Activated T-helper 1 cell treated with anti-CD3 and anti-CD28 coated beads, Interleukin-2, amount 50 U/mL, for 16 hours (primary cell): Measurements from ENCODE around the gene PRKAR2B.
"Not testable (repeated sequence)": the region's sequence is repeated elsewhere in the genome, so short reads cannot be mapped to it uniquely, and the experiment has no call there.

Experiments used
- DNase-seq, 2 donors: peaks; one replicate each; pipeline ENCODE4 v3.0.0-alpha.2; 2020; ENCODE audit warnings: low read depth in 1 of 2, low spot score in 1 of 2

PRKAR2B gene

GRCh38 chr7:107047902-107048782, 3.6 kb downstream of the PRKAR2B start:
- DNase-seq, result no peak

DNA sequence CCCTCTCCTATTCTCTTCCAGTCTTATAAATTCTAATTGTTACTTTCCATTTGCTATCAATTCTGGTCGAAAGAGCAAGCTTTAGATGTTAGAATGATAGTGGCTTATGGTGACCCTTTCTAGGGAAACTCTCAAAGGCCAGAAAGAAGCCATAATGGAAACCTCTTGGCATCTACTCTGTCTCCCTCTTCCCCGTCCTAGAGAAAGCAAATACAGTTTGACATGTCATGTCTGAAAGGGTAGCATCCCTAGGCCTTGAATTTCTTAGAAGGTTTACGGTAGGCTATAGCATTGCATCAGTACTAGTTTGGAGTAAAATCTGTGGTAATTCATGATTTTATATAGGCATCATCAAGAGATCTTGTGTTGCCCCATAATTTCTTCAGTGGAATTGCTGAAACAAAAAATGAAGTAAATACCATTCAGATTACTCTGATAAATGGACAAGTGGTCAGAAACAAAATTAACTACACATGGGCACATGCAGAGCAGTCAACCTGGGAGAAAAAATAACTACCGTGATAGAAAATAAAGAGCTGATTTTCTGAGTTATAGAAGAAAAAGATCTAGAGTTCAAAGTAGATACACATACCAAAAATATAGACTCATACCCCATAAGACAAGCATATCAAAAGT, 4.4 kb downstream of the PRKAR2B start:
- no peak for DNase-seq

GRCh38 chr7:107049480-107049879, 5.0 kb downstream of the PRKAR2B start:
- no peak for DNase-seq

GRCh38 chr7:107049971-107050532, 5.5 kb downstream of the PRKAR2B start:
- DNase-seq, result no peak

DNA sequence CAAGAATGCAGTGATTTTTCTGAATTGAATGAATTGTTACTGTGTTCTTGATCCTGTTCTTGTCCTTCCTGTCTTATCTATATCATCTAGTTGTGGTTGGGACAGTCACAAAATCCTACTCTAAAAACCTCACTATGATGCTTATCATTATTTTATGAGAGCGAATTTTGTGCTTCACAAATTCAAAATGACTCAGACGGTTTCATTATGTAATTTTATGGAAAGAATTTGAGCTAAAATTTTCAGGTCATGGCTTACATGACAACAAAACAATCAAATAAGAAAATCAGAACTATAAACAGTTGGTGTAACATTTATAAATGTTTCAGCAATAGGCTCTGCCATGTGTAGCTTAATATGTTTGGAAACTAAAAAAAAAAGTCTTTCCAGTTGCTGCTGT, 6.9 kb downstream of the PRKAR2B start:
- no peak for DNase-seq

GRCh38 chr7:107054965-107055364, 10.5 kb downstream of the PRKAR2B start:
- not testable (repeated sequence) for DNase-seq

- DNase-seq, result not testable (repeated sequence)
These were observed 11.6 kb downstream of the PRKAR2B start for GRCh38 chr7:107056058-107056457.

DNA sequence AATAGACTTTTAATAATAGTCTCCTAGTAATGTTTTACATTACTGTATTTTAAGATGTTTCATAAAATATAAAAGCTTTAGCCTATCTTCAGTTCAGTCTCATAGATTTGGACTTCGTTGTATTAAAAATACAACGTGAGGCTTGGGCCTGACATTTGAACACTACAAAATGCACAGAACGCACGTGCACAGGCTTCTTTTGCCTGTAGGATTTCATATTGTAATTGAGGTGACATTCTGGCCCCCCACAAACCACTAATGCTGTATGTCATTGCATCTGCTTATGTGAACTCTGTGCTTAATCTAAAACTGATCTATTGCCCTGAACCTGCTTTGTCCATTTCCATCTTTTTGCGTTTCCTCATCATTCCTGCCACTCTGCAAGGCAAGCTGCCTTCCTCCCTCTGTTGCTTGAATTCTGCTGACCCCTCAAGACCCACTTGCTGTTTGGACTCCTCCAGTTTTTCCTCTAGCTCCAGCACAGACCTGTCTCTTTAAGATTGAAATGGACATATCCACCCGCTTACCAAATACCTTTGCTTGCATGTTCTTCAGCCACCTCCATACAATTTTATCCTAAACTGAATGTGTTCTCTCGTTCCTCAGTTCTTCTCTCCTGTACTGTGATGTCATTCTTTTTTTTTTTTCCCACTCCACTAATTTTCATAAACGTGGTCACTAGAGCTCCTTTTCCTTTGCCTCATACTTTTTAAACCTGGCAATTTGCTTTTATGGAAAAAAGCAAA, 12.4 kb downstream of the PRKAR2B start:
- DNase-seq, result no peak

DNA sequence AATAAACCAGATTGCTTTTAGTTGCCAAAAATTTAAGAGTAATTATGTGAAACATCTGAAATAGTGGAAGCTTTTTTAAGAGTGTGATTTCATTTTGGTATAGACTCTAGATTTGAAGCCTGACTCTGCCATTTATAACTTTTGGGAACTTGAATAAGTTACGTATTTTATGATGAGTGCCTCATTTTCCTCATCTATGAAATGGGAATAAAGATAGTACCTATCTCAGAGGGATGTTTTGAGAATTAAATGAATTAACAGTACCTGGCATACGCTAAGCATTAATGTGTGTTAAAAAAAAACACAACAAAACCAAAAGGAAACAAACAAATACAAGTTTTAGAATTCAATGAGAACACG, 12.9 kb downstream of the PRKAR2B start:
- DNase-seq, result no peak

DNA sequence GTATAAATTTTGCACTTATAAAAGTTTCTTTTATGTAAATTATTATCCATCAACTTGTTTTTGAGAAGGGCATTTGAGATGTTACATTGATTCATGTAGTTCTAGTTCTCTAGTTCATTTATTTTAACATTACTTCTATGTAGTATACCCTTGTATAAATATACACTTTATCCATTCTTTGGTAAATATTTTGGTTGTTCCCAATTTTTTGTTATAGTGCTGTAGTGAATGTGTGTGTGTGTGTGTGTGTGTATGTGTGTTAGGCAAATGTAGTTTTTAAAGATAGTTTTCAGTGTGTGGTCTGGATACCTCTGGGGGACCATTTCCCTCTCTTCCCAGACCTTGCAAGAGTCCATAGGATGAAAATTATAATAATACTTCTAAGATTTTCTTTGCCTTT, 15.0 kb downstream of the PRKAR2B start:
- no peak for DNase-seq

GRCh38 chr7:107063245-107064120, 19.0 kb downstream of the PRKAR2B start:
- DNase-seq, result no peak

- DNase-seq, result no peak
These were observed 19.8 kb downstream of the PRKAR2B start for GRCh38 chr7:107064255-107064654.

DNA sequence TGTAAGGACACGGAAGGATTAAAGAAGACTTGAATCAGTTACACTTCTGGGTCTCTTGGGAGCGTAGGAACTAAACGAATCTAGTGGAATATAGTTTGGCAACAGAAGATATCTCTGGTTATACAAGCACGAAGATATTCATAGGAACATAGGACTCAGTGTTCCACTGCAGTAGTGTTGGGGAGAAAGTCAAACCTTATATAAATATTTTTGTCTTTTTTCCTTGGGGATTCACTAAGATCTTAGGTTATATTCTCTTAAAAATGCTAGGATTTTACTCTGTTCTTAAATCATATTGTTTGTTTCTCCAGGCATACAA, 21.4 kb downstream of the PRKAR2B start:
- no peak for DNase-seq

DNA sequence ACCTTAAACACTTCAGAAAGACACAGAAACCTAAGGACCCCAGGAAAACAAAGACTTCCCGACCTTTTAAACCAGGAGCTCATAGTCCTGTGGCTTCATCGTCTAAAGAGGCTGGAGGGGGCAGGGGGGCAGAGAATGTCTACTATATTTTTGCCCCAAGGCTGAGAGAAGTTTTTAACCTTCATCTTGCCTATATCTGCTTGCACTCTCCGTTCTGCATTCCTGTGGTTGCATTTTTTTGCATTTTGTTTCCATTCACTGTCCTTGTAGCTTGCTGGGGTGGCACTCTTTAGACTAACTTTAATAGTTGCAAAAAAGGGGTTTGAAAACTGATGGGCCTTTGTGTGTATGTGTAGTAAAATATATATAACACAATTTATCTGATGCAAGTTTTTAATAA, 23.7 kb downstream of the PRKAR2B start:
- DNase-seq, result no peak

DNA sequence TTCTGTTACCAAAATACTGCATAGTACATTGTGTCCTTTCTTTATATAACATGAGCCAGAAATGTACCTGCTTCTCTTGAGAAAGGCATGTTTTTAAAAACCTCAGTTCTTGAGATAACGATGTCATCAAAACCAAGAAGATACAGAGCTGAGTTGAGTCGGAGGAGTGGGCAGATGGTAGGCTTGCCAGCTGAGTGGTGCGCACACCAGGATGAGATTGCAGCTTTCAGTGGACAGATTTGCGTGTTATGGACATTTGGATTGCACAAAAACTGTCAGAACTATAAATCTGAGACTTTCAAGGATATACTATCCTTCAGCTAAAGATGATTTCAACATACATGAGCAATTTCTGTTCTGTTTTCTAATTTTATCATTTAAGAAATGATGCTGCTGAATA, 25.0 kb downstream of the PRKAR2B start:
- DNase-seq, result no peak

DNA sequence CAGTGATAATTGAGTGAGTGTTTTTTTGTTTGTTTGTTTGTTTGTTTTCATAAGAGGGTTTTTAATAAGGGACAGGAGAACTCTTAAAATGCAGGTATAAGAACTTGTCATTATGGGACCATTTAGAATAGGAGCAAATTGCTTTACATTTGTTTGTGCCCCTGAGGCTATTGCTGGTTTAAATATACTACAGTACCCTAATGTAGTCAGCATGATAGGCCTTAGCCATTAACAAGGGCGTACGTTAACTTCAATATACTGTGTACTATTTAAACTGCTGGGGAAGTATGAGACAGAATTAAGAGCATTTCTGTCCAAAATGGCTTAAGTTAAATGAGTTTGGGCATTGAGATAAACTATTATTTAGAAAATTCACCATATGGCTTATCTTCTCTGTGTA, 26.2 kb downstream of the PRKAR2B start:
- no peak for DNase-seq

DNA sequence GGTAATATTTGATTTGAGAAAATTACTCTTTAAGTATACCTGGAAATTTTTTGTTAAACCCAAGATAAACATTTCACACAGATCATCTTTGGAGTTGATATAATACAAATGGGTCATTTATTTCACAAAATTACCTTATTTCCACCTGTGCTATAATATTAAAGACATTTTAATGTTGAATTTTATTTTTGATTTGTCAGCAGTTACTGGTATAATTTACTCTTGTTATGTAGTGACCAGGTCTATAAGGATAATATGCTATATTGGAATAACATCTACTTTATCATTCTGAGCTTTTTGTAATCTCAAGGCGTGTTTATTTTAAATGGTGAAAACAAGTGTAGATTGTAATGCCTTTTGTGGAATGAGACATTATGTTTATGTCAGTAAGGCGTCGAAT, 26.6 kb downstream of the PRKAR2B start:
- no peak for DNase-seq

GRCh38 chr7:107072133-107072532, 27.6 kb downstream of the PRKAR2B start:
- DNase-seq, result no peak

DNA sequence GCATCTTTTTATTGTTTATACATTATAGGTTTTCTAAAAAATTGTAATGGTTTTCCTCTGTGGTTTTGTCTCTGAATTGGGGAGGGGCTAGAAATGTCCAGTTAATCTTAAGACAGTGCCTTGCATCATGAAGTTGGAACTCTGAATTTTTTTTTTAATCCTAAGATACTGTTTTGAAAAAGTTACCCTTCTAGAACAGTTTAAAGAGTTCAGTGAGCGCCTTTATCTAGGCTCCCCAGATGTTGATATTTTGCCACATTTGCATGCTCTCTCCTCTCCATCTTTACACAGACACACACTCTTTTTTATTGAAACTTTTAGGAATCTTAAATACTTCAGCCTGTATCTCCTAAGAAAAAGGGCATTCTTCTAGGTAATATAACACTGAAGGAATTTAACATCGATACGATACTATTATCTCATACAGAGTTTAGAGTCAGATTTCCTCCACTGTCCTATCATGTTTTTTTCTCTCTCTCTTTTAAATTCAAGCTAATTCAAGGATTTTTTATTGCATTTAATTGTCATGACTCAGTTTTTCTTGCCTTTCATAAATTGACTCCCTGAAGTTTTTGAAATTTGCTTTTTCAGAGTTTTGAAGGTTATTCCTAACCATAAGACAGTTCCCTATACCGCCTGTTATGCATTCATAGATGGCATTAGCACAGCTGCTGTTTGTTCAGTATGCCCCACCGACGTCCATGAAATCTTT, 31.5 kb downstream of the PRKAR2B start:
- DNase-seq, result no peak
